SU-DHL-6 (cell line): ENCODE measurements around the gene TARP.

ENCODE experiments used
- CTCF ChIP-seq: fragments of 200-600 bp; sonication (generic); IDR thresholded peaks from one replicate; pipeline ENCODE4 v1.5.1; 2017; ENCODE audit warnings: antibody characterized with exemption, mild to moderate bottlenecking, low read length, moderate library complexity; ENCODE audit not compliant: insufficient read depth, poor library complexity, severe bottlenecking
- EZH2phosphoT487 ChIP-seq: fragments of 200-600 bp; sonication (generic), shearing (Covaris generic); conservative IDR thresholded peaks from 2 replicates; pipeline ENCODE4 v1.6.1; 2018; ENCODE audit warnings: mild to moderate bottlenecking, antibody characterized with exemption, low read length, moderate library complexity, mixed read lengths

- TF ChIP-seq CTCF (no peak), EZH2phosphoT487 (no peak)
Measured at GRCh38 chr7:38224392-38224791, 49.0 kb downstream of the TARP start.
